ENCODE results near the gene SNORC.
"Not testable (repeated sequence)": the region's sequence is repeated elsewhere in the genome, so short reads cannot be mapped to it uniquely, and the experiment has no call there.

The SNORC gene

GRCh38 chr2:232896720-232897597 is 26.9 kb downstream of the SNORC start:
- DNase-seq (ENCODE audit: low spot score), result no peak

GRCh38 chr2:232897598-232898408 is 27.7 kb downstream of the SNORC start:
- no peak for DNase-seq (ENCODE audit: low spot score)

DNA sequence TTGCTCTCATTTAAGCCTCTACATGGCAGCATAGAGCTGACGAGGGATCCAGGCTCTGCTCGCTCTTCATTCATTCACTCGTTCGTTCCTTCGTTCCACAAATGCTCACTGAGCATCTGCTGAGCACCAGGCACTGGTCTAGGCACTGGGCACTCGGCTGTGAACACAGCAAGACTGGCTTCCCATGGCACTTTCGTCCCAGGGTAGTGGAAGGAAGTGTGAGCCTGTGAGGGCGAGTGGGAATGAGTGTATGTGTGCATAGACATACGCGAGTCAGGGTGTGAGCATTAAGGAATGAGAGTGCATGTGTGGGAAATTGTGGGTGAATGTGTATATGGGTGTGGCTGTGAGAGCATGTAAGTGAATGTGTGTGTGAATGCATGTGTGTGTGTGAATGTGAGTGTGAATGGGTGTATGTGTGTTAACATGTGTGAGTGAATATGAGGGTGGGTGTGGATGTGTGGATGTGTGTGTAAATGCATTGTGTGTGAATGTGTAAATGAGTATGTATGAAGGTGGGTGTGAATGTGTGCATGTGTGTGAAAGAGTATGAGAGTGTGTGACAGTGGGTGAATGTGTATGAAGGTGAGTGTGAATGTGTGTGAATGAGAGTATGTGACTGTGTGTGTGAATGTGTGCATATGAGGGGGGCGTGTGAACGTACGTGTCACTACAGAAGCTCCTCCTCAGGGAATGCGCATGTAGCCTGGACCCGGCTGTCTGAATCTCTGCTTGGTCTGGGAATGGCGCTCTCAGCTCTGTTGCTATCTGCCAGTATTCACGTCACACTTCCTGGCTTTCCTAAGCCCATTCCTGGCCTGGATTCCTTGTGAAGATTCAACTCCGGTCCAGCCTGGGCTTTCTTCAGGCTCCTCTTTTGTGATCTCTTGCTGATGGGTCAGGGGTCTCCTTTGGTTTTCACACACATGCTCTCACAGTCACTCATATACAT is 28.8 kb downstream of the SNORC start:
- no peak for DNase-seq (ENCODE audit: low spot score)

DNA sequence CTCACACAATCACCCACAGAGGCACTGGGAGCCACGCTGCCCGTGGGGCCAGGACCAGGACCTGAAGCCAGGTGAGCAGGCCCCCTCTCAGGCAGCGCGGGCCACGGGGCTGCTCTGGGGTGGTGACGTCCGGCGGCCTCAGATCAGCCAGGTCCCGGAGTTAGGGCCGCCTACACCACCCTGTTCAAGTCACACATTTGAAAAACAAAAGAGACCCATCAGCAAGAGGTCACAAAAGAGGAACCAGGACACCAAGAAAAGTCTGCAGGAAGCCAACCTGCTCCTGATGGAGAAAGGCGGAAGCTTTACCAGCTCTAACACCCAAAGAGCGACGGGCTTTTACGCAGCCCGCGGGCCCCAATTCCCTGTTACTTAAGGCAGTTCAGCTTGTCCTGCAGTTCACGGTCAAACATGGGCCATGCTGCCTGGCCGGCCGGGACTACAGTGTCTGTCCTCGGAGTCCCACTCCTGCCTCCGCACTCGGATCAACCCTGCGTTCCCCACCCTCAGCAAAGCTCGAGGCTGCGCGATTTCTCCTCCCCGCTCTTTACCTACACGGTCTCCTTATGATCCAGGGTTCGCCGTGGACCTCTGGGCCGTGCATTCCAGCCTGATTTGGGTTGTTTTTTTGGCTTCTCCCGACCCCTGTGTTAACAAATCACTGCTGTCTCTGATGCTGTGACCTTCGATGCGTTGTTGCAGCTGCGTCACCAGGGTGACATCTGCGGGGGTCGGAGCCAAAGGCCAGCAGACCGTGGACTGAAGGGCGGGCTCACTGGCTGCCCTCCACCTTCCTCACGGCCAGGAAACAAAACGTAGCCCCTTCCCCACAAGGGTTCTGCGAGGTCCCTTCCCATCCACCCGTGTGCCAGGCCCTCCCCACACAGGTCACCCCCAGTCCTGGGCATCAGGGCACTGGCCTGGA is 31.0 kb downstream of the SNORC start:
- DNase-seq (ENCODE audit: low spot score), result peak; percentile 48

- peak; percentile 42 for DNase-seq (ENCODE audit: low spot score)
These were observed 31.9 kb downstream of the SNORC start for GRCh38 chr2:232901736-232902578.

- DNase-seq (ENCODE audit: low spot score), result no peak
These were observed 33.9 kb downstream of the SNORC start for GRCh38 chr2:232903989-232904388.

GRCh38 chr2:232906867-232907717 is 37.0 kb downstream of the SNORC start:
- not testable (repeated sequence) for DNase-seq (ENCODE audit: low spot score)

GRCh38 chr2:232907718-232908085 is 37.6 kb downstream of the SNORC start:
- not testable (repeated sequence) for DNase-seq (ENCODE audit: low spot score)

- no peak for DNase-seq (ENCODE audit: low spot score)
These were observed 38.6 kb downstream of the SNORC start for GRCh38 chr2:232908695-232909094.

DNA sequence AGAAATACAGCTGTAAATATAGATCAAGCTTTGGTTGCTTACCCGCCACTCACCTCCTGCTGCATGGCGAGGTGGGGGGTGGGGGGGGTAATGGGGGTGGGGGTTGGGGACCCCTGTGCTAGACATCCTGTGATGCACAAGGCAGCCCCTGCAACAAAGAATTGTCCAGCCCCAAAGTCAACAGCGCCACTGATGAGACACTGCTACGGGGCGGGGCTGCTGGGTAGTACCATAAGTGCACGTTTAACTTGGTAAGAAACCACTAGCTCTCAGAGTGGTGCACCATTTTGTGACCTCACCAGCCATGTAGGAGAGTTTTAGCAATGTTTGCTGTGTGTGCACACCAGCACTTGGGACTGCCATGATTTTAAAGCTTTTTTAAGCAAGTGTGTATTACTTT is 40.3 kb downstream of the SNORC start:
- no peak for DNase-seq (ENCODE audit: low spot score)

- no peak for DNase-seq (ENCODE audit: low spot score)
These were observed 41.7 kb downstream of the SNORC start for GRCh38 chr2:232911712-232912277.

- no peak for DNase-seq (ENCODE audit: low spot score)
These were observed 43.8 kb downstream of the SNORC start for GRCh38 chr2:232913903-232914302.

DNA sequence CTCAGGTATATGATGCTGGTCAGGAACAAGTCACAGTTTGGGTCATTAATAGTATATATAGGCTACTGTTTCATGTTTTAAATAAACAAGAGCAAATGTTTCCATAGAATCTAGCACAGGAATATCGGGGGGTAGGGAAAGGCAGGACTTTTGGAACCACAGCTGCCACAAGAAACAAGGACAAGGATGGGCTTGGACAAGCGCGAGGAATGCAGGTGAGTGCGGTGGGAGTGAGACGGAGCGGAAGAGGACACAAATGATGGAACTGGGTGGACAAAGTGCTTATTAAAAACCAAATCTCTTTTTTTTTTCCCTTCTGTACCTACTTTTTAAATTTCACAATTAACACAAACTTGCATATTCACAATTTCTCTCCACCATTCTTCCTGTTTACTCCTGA is 49.1 kb downstream of the SNORC start:
- no peak for DNase-seq (ENCODE audit: low spot score)

- no peak for DNase-seq (ENCODE audit: low spot score)
These were observed 50.0 kb downstream of the SNORC start for GRCh38 chr2:232920055-232920454.

DNA sequence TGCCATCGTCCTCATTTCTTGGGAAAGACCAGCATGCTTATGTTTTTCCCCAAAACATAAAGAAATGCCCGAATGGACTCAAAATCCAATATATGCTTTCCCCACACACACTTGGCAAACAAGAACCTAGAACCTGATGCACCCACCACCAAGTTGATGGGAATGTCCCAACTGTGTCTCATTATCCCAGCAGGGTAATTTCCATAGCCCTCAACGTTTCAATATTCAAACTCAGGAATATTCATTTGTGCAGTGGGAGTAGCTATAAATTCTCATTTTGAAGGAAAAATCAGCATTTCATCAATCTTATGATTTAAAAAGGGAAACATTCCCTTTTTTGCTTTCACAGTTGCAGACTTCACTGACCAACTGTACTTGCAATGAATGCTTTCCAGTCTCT is 50.7 kb downstream of the SNORC start:
- DNase-seq (ENCODE audit: low spot score), result no peak

DNA sequence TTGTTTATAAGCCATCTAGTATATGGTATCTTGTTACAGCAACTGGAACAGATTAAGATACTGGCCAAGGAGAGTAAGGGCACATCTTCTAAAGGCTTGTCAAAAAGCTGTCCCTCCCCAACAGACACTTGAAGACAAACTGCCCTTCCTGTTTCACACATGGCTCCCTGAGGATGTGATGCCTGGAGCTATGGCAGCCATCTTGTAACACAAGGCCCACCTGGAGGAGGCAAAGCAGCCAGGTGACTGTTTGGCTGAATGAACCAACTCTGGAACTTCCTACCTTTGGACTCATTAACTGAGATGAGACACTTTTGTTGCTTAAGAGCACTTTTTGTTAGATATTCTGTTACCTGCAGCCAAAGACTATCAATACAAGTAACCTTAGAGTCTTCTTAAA is 54.4 kb downstream of the SNORC start:
- DNase-seq (ENCODE audit: low spot score), result no peak

- DNase-seq (ENCODE audit: low spot score), result peak; percentile 48
These were observed 55.2 kb downstream of the SNORC start for GRCh38 chr2:232925153-232925820.

GRCh38 chr2:232925821-232926156 is 55.7 kb downstream of the SNORC start:
- peak; percentile 27 for DNase-seq (ENCODE audit: low spot score)

All from iPS-NIHi11 (cell line).